Activated CD4-positive, alpha-beta T cell treated with anti-CD3 and anti-CD28 coated beads, Interleukin-2, Interleukin-4, amounts not matched to agents 100 ng/mL and 50 ng/mL, durations not matched to agents 16 hours and 8 hours (primary cell): Measurements from ENCODE around the gene MYO5C.

Experiments
- DNase-seq: peaks from one replicate; pipeline ENCODE4 v3.0.0-alpha.2; 2020; ENCODE audit warnings: low spot score

MYO5C gene

GRCh38 chr15:52143873-52144272 lies 151.7 kb downstream of the MYO5C start:
- no peak for DNase-seq
